HEK293 (cell line): ENCODE measurements around the gene OR52I2.

ENCODE experiments used
- SALL2 ChIP-seq: fragments of 450-650 bp; formaldehyde crosslinking; IDR thresholded peaks from 2 replicates; pipeline ENCODE4 v1.5.0; 2017; ENCODE audit warnings: missing biosample characterization, mild to moderate bottlenecking, missing genetic modification characterization, borderline replicate concordance
- YY1 ChIP-seq: fragments of 450-650 bp; formaldehyde crosslinking; IDR thresholded peaks from 2 replicates; pipeline ENCODE4 v1.5.1; 2018; ENCODE audit warnings: missing biosample characterization, missing genetic modification characterization
- ZNF19 ChIP-seq: fragments of 450-650 bp; formaldehyde crosslinking; IDR thresholded peaks from 2 replicates; pipeline ENCODE4; 2016; ENCODE audit warnings: missing biosample characterization, missing genetic modification characterization, low read depth
- ZNF266 ChIP-seq: fragments of 450-650 bp; formaldehyde crosslinking; IDR thresholded peaks from 2 replicates; pipeline ENCODE4 v1.5.1; 2016; ENCODE audit warnings: missing biosample characterization, missing genetic modification characterization, low read depth
- ZNF311 ChIP-seq: fragments of 450-650 bp; formaldehyde crosslinking; IDR thresholded peaks from 2 replicates; pipeline ENCODE4 v1.5.1; 2017; ENCODE audit warnings: missing biosample characterization, missing genetic modification characterization, borderline replicate concordance
- TF ChIP-seq, protein P1 (sequence below): fragments of 450-650 bp; formaldehyde crosslinking; IDR thresholded peaks from 2 replicates; pipeline ENCODE4 v1.5.1; 2016; ENCODE audit warnings: missing biosample characterization, missing genetic modification characterization
- TF ChIP-seq, protein P2 (sequence below): fragments of 450-650 bp; formaldehyde crosslinking; IDR thresholded peaks from 2 replicates; pipeline ENCODE4 v1.5.1; 2016; ENCODE audit warnings: missing biosample characterization, missing genetic modification characterization
- TF ChIP-seq, protein P3 (sequence below): fragments of 450-650 bp; formaldehyde crosslinking; IDR thresholded peaks from 2 replicates; pipeline ENCODE4 v1.5.1; 2016; ENCODE audit warnings: missing biosample characterization, missing genetic modification characterization, low read depth
- TF ChIP-seq, protein P4 (sequence below): fragments of 450-650 bp; formaldehyde crosslinking; IDR thresholded peaks from 2 replicates; pipeline ENCODE4 v1.5.1; 2016; ENCODE audit warnings: missing biosample characterization, missing genetic modification characterization

DNA sequence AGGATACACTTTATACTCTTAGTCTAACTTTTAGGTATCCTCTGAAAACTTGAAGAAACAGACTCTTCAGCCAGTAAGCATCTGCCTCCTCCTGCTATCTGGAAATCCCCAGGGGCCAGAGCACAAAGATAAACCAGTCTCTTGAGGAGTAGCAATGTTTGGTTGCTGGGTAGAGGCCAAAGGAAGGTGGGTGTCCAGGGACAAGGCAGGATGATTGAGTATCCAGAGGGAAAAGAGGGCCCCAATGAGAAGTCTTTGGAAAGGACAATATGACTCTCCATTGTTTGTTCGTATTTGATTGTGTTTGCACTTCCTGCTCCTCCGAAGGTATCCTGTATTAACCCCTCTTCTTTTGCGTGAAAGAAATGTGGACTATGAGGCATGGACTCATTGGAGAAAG is 7.5 kb downstream of the OR52I2 start:
- TF ChIP-seq ZNF266 (tag by site-specific recombination) (no peak), YY1 (tag by site-specific recombination) (no peak), SALL2 (tag by site-specific recombination) (no peak), ZNF311 (tag by site-specific recombination) (no peak), ZNF19 (tag by site-specific recombination) (no peak)
- TF ChIP-seq, protein P1, sequence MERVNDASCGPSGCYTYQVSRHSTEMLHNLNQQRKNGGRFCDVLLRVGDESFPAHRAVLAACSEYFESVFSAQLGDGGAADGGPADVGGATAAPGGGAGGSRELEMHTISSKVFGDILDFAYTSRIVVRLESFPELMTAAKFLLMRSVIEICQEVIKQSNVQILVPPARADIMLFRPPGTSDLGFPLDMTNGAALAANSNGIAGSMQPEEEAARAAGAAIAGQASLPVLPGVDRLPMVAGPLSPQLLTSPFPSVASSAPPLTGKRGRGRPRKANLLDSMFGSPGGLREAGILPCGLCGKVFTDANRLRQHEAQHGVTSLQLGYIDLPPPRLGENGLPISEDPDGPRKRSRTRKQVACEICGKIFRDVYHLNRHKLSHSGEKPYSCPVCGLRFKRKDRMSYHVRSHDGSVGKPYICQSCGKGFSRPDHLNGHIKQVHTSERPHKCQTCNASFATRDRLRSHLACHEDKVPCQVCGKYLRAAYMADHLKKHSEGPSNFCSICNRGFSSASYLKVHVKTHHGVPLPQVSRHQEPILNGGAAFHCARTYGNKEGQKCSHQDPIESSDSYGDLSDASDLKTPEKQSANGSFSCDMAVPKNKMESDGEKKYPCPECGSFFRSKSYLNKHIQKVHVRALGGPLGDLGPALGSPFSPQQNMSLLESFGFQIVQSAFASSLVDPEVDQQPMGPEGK (tag by site-specific recombination): no peak
- TF ChIP-seq, protein P2, sequence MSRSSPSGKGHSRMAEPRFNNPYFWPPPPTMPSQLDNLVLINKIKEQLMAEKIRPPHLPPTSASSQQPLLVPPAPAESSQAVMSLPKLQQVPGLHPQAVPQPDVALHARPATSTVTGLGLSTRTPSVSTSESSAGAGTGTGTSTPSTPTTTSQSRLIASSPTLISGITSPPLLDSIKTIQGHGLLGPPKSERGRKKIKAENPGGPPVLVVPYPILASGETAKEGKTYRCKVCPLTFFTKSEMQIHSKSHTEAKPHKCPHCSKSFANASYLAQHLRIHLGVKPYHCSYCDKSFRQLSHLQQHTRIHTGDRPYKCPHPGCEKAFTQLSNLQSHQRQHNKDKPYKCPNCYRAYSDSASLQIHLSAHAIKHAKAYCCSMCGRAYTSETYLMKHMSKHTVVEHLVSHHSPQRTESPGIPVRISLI (tag by site-specific recombination): no peak
- TF ChIP-seq, protein P3, sequence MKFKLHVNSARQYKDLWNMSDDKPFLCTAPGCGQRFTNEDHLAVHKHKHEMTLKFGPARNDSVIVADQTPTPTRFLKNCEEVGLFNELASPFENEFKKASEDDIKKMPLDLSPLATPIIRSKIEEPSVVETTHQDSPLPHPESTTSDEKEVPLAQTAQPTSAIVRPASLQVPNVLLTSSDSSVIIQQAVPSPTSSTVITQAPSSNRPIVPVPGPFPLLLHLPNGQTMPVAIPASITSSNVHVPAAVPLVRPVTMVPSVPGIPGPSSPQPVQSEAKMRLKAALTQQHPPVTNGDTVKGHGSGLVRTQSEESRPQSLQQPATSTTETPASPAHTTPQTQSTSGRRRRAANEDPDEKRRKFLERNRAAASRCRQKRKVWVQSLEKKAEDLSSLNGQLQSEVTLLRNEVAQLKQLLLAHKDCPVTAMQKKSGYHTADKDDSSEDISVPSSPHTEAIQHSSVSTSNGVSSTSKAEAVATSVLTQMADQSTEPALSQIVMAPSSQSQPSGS (tag by site-specific recombination): no peak
- TF ChIP-seq, protein P4, sequence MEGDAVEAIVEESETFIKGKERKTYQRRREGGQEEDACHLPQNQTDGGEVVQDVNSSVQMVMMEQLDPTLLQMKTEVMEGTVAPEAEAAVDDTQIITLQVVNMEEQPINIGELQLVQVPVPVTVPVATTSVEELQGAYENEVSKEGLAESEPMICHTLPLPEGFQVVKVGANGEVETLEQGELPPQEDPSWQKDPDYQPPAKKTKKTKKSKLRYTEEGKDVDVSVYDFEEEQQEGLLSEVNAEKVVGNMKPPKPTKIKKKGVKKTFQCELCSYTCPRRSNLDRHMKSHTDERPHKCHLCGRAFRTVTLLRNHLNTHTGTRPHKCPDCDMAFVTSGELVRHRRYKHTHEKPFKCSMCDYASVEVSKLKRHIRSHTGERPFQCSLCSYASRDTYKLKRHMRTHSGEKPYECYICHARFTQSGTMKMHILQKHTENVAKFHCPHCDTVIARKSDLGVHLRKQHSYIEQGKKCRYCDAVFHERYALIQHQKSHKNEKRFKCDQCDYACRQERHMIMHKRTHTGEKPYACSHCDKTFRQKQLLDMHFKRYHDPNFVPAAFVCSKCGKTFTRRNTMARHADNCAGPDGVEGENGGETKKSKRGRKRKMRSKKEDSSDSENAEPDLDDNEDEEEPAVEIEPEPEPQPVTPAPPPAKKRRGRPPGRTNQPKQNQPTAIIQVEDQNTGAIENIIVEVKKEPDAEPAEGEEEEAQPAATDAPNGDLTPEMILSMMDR (tag by site-specific recombination): no peak
